Sigmoid colon (tissue), 7 donors: ENCODE results near the gene LYVE1. TPM values are rescaled to one million over a fixed set of nuclear protein-coding genes. Genes with fewer than 3 reads are reported as not detected.

Experiments used
- DNase-seq: peaks from one replicate; pipeline ENCODE4 v3.0.0-alpha.2; 2019
- H3K27ac ChIP-seq, 4 donors: fragments of 200-600 bp; sonication (generic); one replicate each; pipeline ENCODE4 v1.5.1; 2016 to 2019; ENCODE audit warnings: mild to moderate bottlenecking in 1 of 4
- H3K27me3 ChIP-seq, 3 donors: fragments of 200-600 bp; sonication (generic); one replicate each; pipeline ENCODE4 v1.5.1; 2019; ENCODE audit warnings: mild to moderate bottlenecking in 1 of 3
- H3K36me3 ChIP-seq, 4 donors: fragments of 200-600 bp; sonication (generic); one replicate each; pipeline ENCODE4 v1.5.1; 2016 to 2019
- H3K4me1 ChIP-seq, 4 donors: fragments of 200-600 bp; sonication (generic); one replicate each; pipeline ENCODE4 v1.5.1; 2017 to 2019
- H3K4me3 ChIP-seq, 4 donors: fragments of 200-600 bp; sonication (generic); one replicate each; pipeline ENCODE4 v1.5.1; 2017 to 2019; ENCODE audit warnings: mild to moderate bottlenecking in 2 of 4, moderate library complexity in 1 of 4
- H3K9me3 ChIP-seq, 4 donors: fragments of 200-600 bp in 3 of 4; sonication (generic) in 3 of 4; one replicate each; pipeline versions ENCODE4 v1.5.1 to v1.6.1; 2013 to 2019
- CTCF ChIP-seq, 4 experiments: fragments of 450-650 bp in 3 of 4; fragments of 200-600 bp in 1 of 4; IDR thresholded peaks; one replicate each; pipeline ENCODE4 v1.5.1; 2016 to 2019; ENCODE audit warnings: antibody characterized with exemption in 4 of 4, mild to moderate bottlenecking in 3 of 4, moderate library complexity in 2 of 4
- EP300 ChIP-seq, 4 donors: sonication (generic); formaldehyde crosslinking; IDR thresholded peaks; one replicate each; pipeline ENCODE4 v1.6.1; 2017; ENCODE audit warnings: antibody characterized with exemption in 4 of 4
- POLR2A ChIP-seq, 2 donors: fragments of 450-650 bp; IDR thresholded peaks; one replicate each; pipeline ENCODE4 v1.6.1; 2016; ENCODE audit warnings: antibody characterized with exemption in 2 of 2, mild to moderate bottlenecking in 2 of 2, moderate library complexity in 2 of 2
- POLR2AphosphoS5 ChIP-seq, 4 donors: sonication (generic); formaldehyde crosslinking; IDR thresholded peaks; one replicate each; pipeline ENCODE4 v1.6.1; 2017; ENCODE audit warnings: antibody characterized with exemption in 4 of 4
- WGBS, 2 donors: extraction: QIAGEN DNeasy Blood & Tissue Kit; methylation state at CpG; one replicate each; pipeline ENCODE4 v1.1.7; 2013; 5-methylcytosine and 5-hydroxymethylcytosine counted together
- intact Hi-C: fragments of 100-400 bp; cut with DNase I; formaldehyde crosslinking; loops from one replicate; pipeline ENCODE4 v1.15.1; 2023
- polyA plus RNA-seq, 3 donors: library from polyadenylated mRNA; stranded (reverse); fragments of 200-250 nt; gene quantifications; one replicate each; pipeline ENCODE4 v1.2.3, GENCODE V29; 2013
- total RNA-seq, 4 donors: library from RNA; depleted of rRNA; stranded (reverse); fragments of >200 nt; gene quantifications; one replicate each; pipeline ENCODE4 v1.1.0, GENCODE V29; 2016
- donor health status: healthy with polysubstance abuse.
- donor health status: Bipolar disorder and iron deficiency.
- donor health status: healthy.

Gene LYVE1
- total and polyA plus RNA-seq, 7 donors: 21.3 to 158 (median 41.5) TPM

GRCh38 chr11:10588904-10589303 is 20.4 kb upstream of the LYVE1 start:
- intact Hi-C loops: no loop called here
- peak overlapping the region in 3 of 4 donors; percentile 69 to 78 (median 77) for H3K27ac ChIP-seq
- no peak for TF ChIP-seq POLR2AphosphoS5 (IDR thresholded peaks at IDR 0.05)
- no peak for TF ChIP-seq CTCF (IDR thresholded peaks at IDR 0.05)
- TF ChIP-seq EP300 (IDR thresholded peaks at IDR 0.05): no peak
- TF ChIP-seq POLR2A (IDR thresholded peaks at IDR 0.05): no peak
- WGBS, 2 donors: 81 to 86% methylated on average over 2 of the region's 2 CpGs
- peaks cover 0 to 65% (median 22%) of the 10 kb centered on the region in 4 donors for H3K36me3 ChIP-seq
- H3K4me1 ChIP-seq: peaks cover 0 to 66% (median 50%) of the 10 kb centered on the region in 4 donors
- no peak for DNase-seq
- H3K9me3 ChIP-seq: no peaks in the 10 kb centered on the region
- H3K4me3 ChIP-seq: no peak overlapping the region
- H3K27me3 ChIP-seq: no peaks in the 10 kb centered on the region

- H3K9me3 ChIP-seq: no peaks in the 10 kb centered on the region
- 69 to 88% methylated on average over 3 of the region's 3 CpGs for WGBS, 2 donors
- no peak overlapping the region for H3K4me3 ChIP-seq
- DNase-seq: no peak
- H3K4me1 ChIP-seq: peaks cover 0 to 69% (median 57%) of the 10 kb centered on the region in 4 donors
- intact Hi-C loops: no loop called here
- H3K27ac ChIP-seq: peak overlapping the region; percentile 58 to 78 (median 73)
- H3K27me3 ChIP-seq: no peaks in the 10 kb centered on the region
- TF ChIP-seq EP300 (IDR thresholded peaks at IDR 0.05) (no peak), CTCF (IDR thresholded peaks at IDR 0.05) (no peak), POLR2A (IDR thresholded peaks at IDR 0.05) (no peak), POLR2AphosphoS5 (IDR thresholded peaks at IDR 0.05) (no peak)
- H3K36me3 ChIP-seq: peaks cover 0 to 65% (median 20%) of the 10 kb centered on the region in 4 donors
Measured at GRCh38 chr11:10587995-10588394, 19.5 kb upstream of the LYVE1 start.

- no peaks in the 10 kb centered on the region for H3K9me3 ChIP-seq
- DNase-seq: no peak
- H3K27ac ChIP-seq: peak overlapping the region; percentile 58 to 78 (median 73)
- peaks cover 0 to 67% (median 55%) of the 10 kb centered on the region in 4 donors for H3K4me1 ChIP-seq
- peaks cover 0 to 65% (median 20%) of the 10 kb centered on the region in 4 donors for H3K36me3 ChIP-seq
- TF ChIP-seq CTCF (IDR thresholded peaks at IDR 0.05) (no peak), POLR2AphosphoS5 (IDR thresholded peaks at IDR 0.05) (no peak), EP300 (IDR thresholded peaks at IDR 0.05) (no peak), POLR2A (IDR thresholded peaks at IDR 0.05) (no peak)
- intact Hi-C loops: no loop called here
- no peaks in the 10 kb centered on the region for H3K27me3 ChIP-seq
- 93 to 94% methylated on average over 7 of the region's 7 CpGs for WGBS, 2 donors
- no peak overlapping the region for H3K4me3 ChIP-seq
Measured at GRCh38 chr11:10587388-10587787, 18.9 kb upstream of the LYVE1 start.

GRCh38 chr11:10584071-10584501 is 15.6 kb upstream of the LYVE1 start:
- Histone ChIP-seq H3K4me3 (no peak overlapping the region), H3K36me3 (peaks cover 10 to 70% (median 31%) of the 10 kb centered on the region in 4 donors), H3K4me1 (peaks cover 0 to 77% (median 68%) of the 10 kb centered on the region in 4 donors), H3K27ac (peak overlapping the region; percentile 43 to 78 (median 66)), H3K9me3 (no peaks in the 10 kb centered on the region), H3K27me3 (no peaks in the 10 kb centered on the region)
- peak; percentile 78 for DNase-seq
- TF ChIP-seq POLR2A (IDR thresholded peaks at IDR 0.05) (no peak), POLR2AphosphoS5 (IDR thresholded peaks at IDR 0.05) (peak in 2 of 4 donors; percentile 24 to 52)
- intact Hi-C loops: no loop called here
- 38 to 48% methylated on average over 3 of the region's 3 CpGs for WGBS, 2 donors

GRCh38 chr11:10581481-10582019 is 13.1 kb upstream of the LYVE1 start:
- intact Hi-C loops: no loop called here

More at GRCh38 chr11:10581481-10582019, 13.1 kb upstream of the LYVE1 start:
- Histone ChIP-seq H3K4me1 (peaks cover 0 to 65% (median 60%) of the 10 kb centered on the region in 4 donors), H3K27ac (peak overlapping the region; percentile 53 to 78 (median 65)), H3K9me3 (no peaks in the 10 kb centered on the region), H3K27me3 (no peaks in the 10 kb centered on the region), H3K36me3 (peaks cover 22 to 77% (median 45%) of the 10 kb centered on the region in 4 donors), H3K4me3 (no peak overlapping the region)
- TF ChIP-seq CTCF (IDR thresholded peaks at IDR 0.05): no peak
- no peak for TF ChIP-seq POLR2A (IDR thresholded peaks at IDR 0.05)
- TF ChIP-seq EP300 (IDR thresholded peaks at IDR 0.05): no peak
- TF ChIP-seq POLR2AphosphoS5 (IDR thresholded peaks at IDR 0.05): no peak
- peak; percentile 75 for DNase-seq
- 54 to 78% methylated on average over 4 of the region's 4 CpGs for WGBS, 2 donors
